M059J (cell line): ENCODE results near the gene ARL6IP4. TPM values are rescaled to one million over a fixed set of nuclear protein-coding genes. Genes with fewer than 3 reads are reported as not detected.

Source experiments
- DNase-seq: peaks from one replicate; pipeline ENCODE4 v3.0.0-alpha.2; 2012; ENCODE audit warnings: low read depth
- total RNA-seq: library from RNA; depleted of rRNA; stranded (reverse); fragments of >200 nt; shearing (Covaris generic); gene quantifications from 2 replicates; pipeline ENCODE4 v1.2.3, GENCODE V29; 2014; rRNA removed

ARL6IP4 gene
- 99.5 and 197 TPM in 2 replicates for total RNA-seq

- DNase-seq: peak; percentile 60
These were observed at the start of gene ARL6IP4 for GRCh38 chr12:122980183-122981035. Gene ARL6IP4, plus strand, starts transcription at chr12:122980681. Its CDS starts 459 bp downstream, at chr12:122981140.

GRCh38 chr12:122932207-122932606, 48.3 kb upstream of the ARL6IP4 start:
- DNase-seq: no peak

- DNase-seq: no peak
These were observed 45.8 kb upstream of the ARL6IP4 start for GRCh38 chr12:122934722-122935121.

GRCh38 chr12:122935318-122935717, 45.2 kb upstream of the ARL6IP4 start:
- DNase-seq: no peak

GRCh38 chr12:122937622-122938091, 42.8 kb upstream of the ARL6IP4 start:
- DNase-seq: peak; percentile 16

- no peak for DNase-seq
These were observed 41.4 kb upstream of the ARL6IP4 start for GRCh38 chr12:122939125-122939524.

GRCh38 chr12:122941351-122941750, 39.1 kb upstream of the ARL6IP4 start:
- peak; percentile 74 for DNase-seq

- DNase-seq: peak; percentile 78
These were observed 37.8 kb upstream of the ARL6IP4 start for GRCh38 chr12:122942637-122943036.

GRCh38 chr12:122943196-122943595, 37.3 kb upstream of the ARL6IP4 start:
- DNase-seq: peak; percentile 53

GRCh38 chr12:122944605-122945592, 35.6 kb upstream of the ARL6IP4 start:
- peak; percentile 96 for DNase-seq

- DNase-seq: peak; percentile 99
These were observed 33.7 kb upstream of the ARL6IP4 start for GRCh38 chr12:122946690-122947341.

- no peak for DNase-seq
These were observed 33.1 kb upstream of the ARL6IP4 start for GRCh38 chr12:122947352-122947792.

GRCh38 chr12:122948605-122949004, 31.9 kb upstream of the ARL6IP4 start:
- DNase-seq: no peak

GRCh38 chr12:122949405-122949804, 31.1 kb upstream of the ARL6IP4 start:
- no peak for DNase-seq

GRCh38 chr12:122949816-122950675, 30.4 kb upstream of the ARL6IP4 start:
- DNase-seq: no peak

- peak; percentile 78 for DNase-seq
These were observed 29.1 kb upstream of the ARL6IP4 start for GRCh38 chr12:122951406-122951805.

GRCh38 chr12:122951979-122952892, 28.2 kb upstream of the ARL6IP4 start:
- DNase-seq: peak; percentile 70

- no peak for DNase-seq
These were observed 25.3 kb upstream of the ARL6IP4 start for GRCh38 chr12:122955156-122955555.

- DNase-seq: no peak
These were observed 24.4 kb upstream of the ARL6IP4 start for GRCh38 chr12:122956035-122956434.
